ENCODE measurements around the gene PTPN6. TPM values are rescaled to one million over a fixed set of nuclear protein-coding genes. Genes with fewer than 3 reads are reported as not detected.

Gene PTPN6
- total RNA-seq, 2 donors from 2014 or later = 35.7 to 68.0 TPM

GRCh38 chr12:6947615-6948014 is 3.5 kb upstream of the PTPN6 start:
- Histone ChIP-seq H3K27ac (ENCODE audit: low read depth, low read length) (no peak overlapping the region), H3K36me3 (ENCODE audit: control insufficient read depth, insufficient read depth, low read length) (peaks cover under 1% of the 10 kb centered on the region), H3K4me3 (ENCODE audit: low read length) (no peak overlapping the region), H3K9me3 (ENCODE audit: control insufficient read depth, low read length) (no peaks in the 10 kb centered on the region), H3K27me3 (ENCODE audit: control insufficient read depth, insufficient read depth, low read length, poor library complexity, severe bottlenecking) (no peaks in the 10 kb centered on the region), H3K4me1 (ENCODE audit: control insufficient read depth, insufficient read depth, low read length) (peaks cover 7% of the 10 kb centered on the region), H3K9ac (ENCODE audit: extremely low read depth, low read length, poor library complexity, severe bottlenecking) (no peak overlapping the region)
- Mint-ChIP-seq H3K27me3 (ENCODE audit: insufficient read depth) (no peaks in the 10 kb centered on the region), H3K27ac (peak overlapping the region; percentile 54), H3K4me3 (peak overlapping the region; percentile 6), H3K36me3 (ENCODE audit: low read depth) (peaks cover 5% of the 10 kb centered on the region), H3K9me3 (no peaks in the 10 kb centered on the region), H3K4me1 (peaks cover 38% of the 10 kb centered on the region)
- WGBS, 2 experiments (ENCODE audit: insufficient coverage in 1 of 2, insufficient read length in 1 of 2) = 92 to 94% methylated on average over 6 to 8 of the region's 8 CpGs
- DNase-seq = no peak
- no peak for TF ChIP-seq CTCF (conservative IDR thresholded peaks at IDR 0.05)

GRCh38 chr12:6948873-6949594 is 2.1 kb upstream of the PTPN6 start:
- no peaks in the 10 kb centered on the region for H3K9me3 Mint-ChIP-seq
- TF ChIP-seq CTCF (conservative IDR thresholded peaks at IDR 0.05) = peak; percentile 44
- no peaks in the 10 kb centered on the region for H3K27me3 Mint-ChIP-seq (ENCODE audit: insufficient read depth)
- H3K4me3 Mint-ChIP-seq = no peak overlapping the region
- H3K4me1 Mint-ChIP-seq = peaks cover 26% of the 10 kb centered on the region
- peaks cover 6% of the 10 kb centered on the region for H3K36me3 Mint-ChIP-seq (ENCODE audit: low read depth)
- Histone ChIP-seq H3K4me1 (ENCODE audit: control insufficient read depth, insufficient read depth, low read length) (peaks cover 7% of the 10 kb centered on the region), H3K36me3 (ENCODE audit: control insufficient read depth, insufficient read depth, low read length) (no peaks in the 10 kb centered on the region), H3K9me3 (ENCODE audit: control insufficient read depth, low read length) (no peaks in the 10 kb centered on the region), H3K4me3 (ENCODE audit: low read length) (no peak overlapping the region), H3K27ac (ENCODE audit: low read depth, low read length) (no peak overlapping the region), H3K9ac (ENCODE audit: extremely low read depth, low read length, poor library complexity, severe bottlenecking) (no peak overlapping the region), H3K27me3 (ENCODE audit: control insufficient read depth, insufficient read depth, low read length, poor library complexity, severe bottlenecking) (no peaks in the 10 kb centered on the region)
- no peak overlapping the region for H3K27ac Mint-ChIP-seq
- DNase-seq = no peak
- WGBS, 2 experiments (ENCODE audit: insufficient coverage in 1 of 2, insufficient read length in 1 of 2) = 90 to 93% methylated on average over 8 to 15 of the region's 15 CpGs

- no peaks in the 10 kb centered on the region for H3K9me3 ChIP-seq (ENCODE audit: control insufficient read depth, low read length)
- H3K4me1 Mint-ChIP-seq = peaks cover 17% of the 10 kb centered on the region
- DNase-seq = no peak
- H3K36me3 ChIP-seq (ENCODE audit: control insufficient read depth, insufficient read depth, low read length) = no peaks in the 10 kb centered on the region
- H3K27ac Mint-ChIP-seq = peak overlapping the region; percentile 25
- no peaks in the 10 kb centered on the region for H3K27me3 Mint-ChIP-seq (ENCODE audit: insufficient read depth)
- no peak overlapping the region for H3K27ac ChIP-seq (ENCODE audit: low read depth, low read length)
- no peaks in the 10 kb centered on the region for H3K27me3 ChIP-seq (ENCODE audit: control insufficient read depth, insufficient read depth, low read length, poor library complexity, severe bottlenecking)
- TF ChIP-seq CTCF (conservative IDR thresholded peaks at IDR 0.05) = peak; percentile 68
- no peak overlapping the region for H3K4me3 ChIP-seq (ENCODE audit: low read length)
- H3K36me3 Mint-ChIP-seq (ENCODE audit: low read depth) = peaks cover 8% of the 10 kb centered on the region
- H3K4me3 Mint-ChIP-seq = no peak overlapping the region
- no peak overlapping the region for H3K9ac ChIP-seq (ENCODE audit: extremely low read depth, low read length, poor library complexity, severe bottlenecking)
- H3K4me1 ChIP-seq (ENCODE audit: control insufficient read depth, insufficient read depth, low read length) = peaks cover 5% of the 10 kb centered on the region
- no peaks in the 10 kb centered on the region for H3K9me3 Mint-ChIP-seq
- 98 to 100% methylated on average over 1 of the region's 1 CpG for WGBS, 2 experiments (ENCODE audit: insufficient coverage in 1 of 2, insufficient read length in 1 of 2)
These were observed 755 bp upstream of the PTPN6 start for GRCh38 chr12:6950401-6950801.

Measured in endodermal cell (in vitro differentiated cells).